ENCODE measurements around the gene SPIN1. TPM values are rescaled to one million over a fixed set of nuclear protein-coding genes. Genes with fewer than 3 reads are reported as not detected.

SPIN1 gene
- total RNA-seq, 2 donors from 2014 or later: 81.2 to 145 TPM

DNA sequence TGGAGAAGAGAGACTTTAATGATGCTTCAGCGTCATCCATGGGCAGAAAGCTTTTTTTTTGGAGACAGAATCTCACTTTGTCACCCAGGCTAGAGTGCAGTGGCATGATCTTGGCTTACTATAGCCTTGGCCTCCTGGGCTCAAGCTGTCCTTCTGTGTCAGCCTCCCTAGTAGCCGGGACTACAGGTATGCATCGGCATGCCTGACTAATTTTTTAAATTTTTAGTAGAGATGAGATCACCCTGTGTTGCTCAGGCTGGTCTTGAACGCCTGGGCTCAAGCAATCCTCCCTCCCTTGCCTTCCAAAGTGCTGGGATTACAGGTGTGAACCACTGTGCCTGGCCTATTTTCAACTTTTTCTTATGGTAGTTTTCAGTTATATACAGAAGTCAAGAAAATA, 23.2 kb downstream of the SPIN1 start:
- H3K27me3 ChIP-seq (replicated peaks; ENCODE audit: insufficient read depth): no peaks in the 10 kb centered on the region
- H3K9me3 ChIP-seq: peaks cover 12% of the 10 kb centered on the region
- TF ChIP-seq, protein P1, sequence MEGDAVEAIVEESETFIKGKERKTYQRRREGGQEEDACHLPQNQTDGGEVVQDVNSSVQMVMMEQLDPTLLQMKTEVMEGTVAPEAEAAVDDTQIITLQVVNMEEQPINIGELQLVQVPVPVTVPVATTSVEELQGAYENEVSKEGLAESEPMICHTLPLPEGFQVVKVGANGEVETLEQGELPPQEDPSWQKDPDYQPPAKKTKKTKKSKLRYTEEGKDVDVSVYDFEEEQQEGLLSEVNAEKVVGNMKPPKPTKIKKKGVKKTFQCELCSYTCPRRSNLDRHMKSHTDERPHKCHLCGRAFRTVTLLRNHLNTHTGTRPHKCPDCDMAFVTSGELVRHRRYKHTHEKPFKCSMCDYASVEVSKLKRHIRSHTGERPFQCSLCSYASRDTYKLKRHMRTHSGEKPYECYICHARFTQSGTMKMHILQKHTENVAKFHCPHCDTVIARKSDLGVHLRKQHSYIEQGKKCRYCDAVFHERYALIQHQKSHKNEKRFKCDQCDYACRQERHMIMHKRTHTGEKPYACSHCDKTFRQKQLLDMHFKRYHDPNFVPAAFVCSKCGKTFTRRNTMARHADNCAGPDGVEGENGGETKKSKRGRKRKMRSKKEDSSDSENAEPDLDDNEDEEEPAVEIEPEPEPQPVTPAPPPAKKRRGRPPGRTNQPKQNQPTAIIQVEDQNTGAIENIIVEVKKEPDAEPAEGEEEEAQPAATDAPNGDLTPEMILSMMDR (IDR thresholded peaks at IDR 0.05): no peak
- DNase-seq (ENCODE audit: low spot score) (no peak), ATAC-seq (ENCODE audit: insufficient number of reproducible peaks, low FRiP score, low read depth) (no peak)
- no peak overlapping the region for H3K4me3 ChIP-seq
- H3K4me1 ChIP-seq (ENCODE audit: control insufficient read depth in 1 of 2, low read depth in 2 of 2): no peaks in the 10 kb centered on the region
- no peaks in the 10 kb centered on the region for H3K36me3 ChIP-seq
- H3K27ac ChIP-seq: no peak overlapping the region

DNA sequence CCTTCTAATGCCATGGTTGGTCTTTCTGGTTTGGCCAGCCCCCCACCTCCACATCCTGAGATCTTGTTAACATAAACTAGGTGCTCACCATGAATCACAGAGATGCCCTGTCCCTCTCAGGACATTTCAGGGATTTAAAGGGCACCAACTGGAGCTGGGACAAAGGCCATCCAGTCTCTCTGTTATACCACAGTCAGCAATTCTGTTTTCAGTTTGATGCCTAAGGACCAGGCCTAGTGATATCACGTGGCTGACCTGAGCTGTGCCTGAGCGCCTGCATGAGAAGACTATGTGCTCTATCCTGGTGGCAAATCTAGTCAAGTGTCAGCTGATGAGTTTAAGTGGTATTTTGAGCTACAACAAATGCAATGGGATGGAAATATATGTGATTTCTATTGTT, 26.1 kb downstream of the SPIN1 start:
- Histone ChIP-seq H3K9me3 (peaks cover 21% of the 10 kb centered on the region), H3K27ac (no peak overlapping the region), H3K4me1 (ENCODE audit: control insufficient read depth in 1 of 2, low read depth in 2 of 2) (no peaks in the 10 kb centered on the region), H3K36me3 (peaks cover 3% of the 10 kb centered on the region), H3K4me3 (no peak overlapping the region), H3K27me3 (replicated peaks; ENCODE audit: insufficient read depth) (no peaks in the 10 kb centered on the region)
- no peak for DNase-seq (ENCODE audit: low spot score)
- TF ChIP-seq, protein P1 (IDR thresholded peaks at IDR 0.05): no peak
- ATAC-seq (ENCODE audit: insufficient number of reproducible peaks, low FRiP score, low read depth): no peak

DNA sequence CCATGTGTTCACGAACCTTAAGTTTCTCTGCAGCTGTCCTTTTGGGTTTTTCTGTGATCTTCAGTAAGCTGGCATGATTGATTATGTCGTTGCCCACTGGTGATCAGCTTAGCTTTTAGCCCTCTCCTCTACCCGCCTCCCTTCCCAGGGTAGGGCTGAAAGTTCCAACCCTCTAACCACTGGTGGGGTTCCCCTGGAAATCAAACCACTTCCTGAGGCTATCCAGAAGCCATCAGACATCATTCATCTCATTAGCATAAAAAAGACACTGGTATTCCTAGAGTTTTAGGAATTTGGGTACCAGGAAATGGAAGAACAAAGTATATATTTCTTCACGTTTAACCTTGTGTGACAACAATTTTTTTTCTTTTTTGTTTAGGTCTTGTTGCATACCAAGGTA, 29.8 kb downstream of the SPIN1 start:
- no peaks in the 10 kb centered on the region for H3K27me3 ChIP-seq (replicated peaks; ENCODE audit: insufficient read depth)
- no peak overlapping the region for H3K27ac ChIP-seq
- TF ChIP-seq, protein P1 (IDR thresholded peaks at IDR 0.05): no peak
- no peaks in the 10 kb centered on the region for H3K4me1 ChIP-seq (ENCODE audit: control insufficient read depth in 1 of 2, low read depth in 2 of 2)
- DNase-seq (ENCODE audit: low spot score) (no peak), ATAC-seq (ENCODE audit: insufficient number of reproducible peaks, low FRiP score, low read depth) (no peak)
- no peak overlapping the region for H3K4me3 ChIP-seq
- peaks cover 32% of the 10 kb centered on the region for H3K9me3 ChIP-seq
- peaks cover 3% of the 10 kb centered on the region for H3K36me3 ChIP-seq

DNA sequence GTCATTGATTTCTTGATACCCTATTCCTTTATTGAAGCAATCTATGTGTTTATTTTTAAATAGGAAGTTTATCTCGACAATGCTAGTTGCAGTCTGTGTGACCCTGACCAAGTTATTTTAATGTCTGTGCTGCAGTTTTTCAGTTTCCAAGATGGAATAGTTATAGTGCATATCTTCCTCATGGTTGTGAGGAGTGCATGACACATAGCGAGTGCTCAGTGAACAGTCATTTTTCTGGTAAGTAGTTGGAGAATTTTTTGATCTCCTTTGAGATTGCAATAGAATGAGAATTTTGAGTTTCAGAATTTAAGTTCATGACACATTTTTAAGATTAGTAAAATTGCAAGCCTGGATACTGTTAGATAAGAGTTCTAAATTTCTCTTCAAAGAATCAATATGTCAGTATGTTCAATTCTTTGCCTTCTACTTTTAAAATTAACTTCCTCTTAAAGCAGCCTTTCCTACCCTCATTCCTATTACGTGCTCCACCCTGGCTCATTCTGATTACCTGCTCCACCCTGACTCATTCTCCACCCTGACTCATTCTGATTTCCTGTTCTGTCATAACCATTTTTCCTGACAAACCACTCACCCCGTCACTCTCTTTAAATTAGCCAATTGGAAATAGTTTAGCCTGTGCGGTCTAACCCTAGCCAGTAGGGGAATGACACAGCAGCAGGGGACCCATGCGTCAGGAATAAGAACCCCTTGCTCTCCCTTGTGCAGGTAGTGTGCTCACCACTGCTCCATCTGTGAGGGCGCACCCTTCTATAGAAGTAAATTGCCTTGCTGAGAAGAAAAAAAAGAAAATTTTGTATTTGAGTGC, 30.7 kb downstream of the SPIN1 start:
- DNase-seq (ENCODE audit: low spot score) (no peak), ATAC-seq (ENCODE audit: insufficient number of reproducible peaks, low FRiP score, low read depth) (no peak)
- no peak overlapping the region for H3K4me3 ChIP-seq
- no peak overlapping the region for H3K27ac ChIP-seq
- H3K36me3 ChIP-seq: peaks cover 3% of the 10 kb centered on the region
- peaks cover 26% of the 10 kb centered on the region for H3K9me3 ChIP-seq
- no peaks in the 10 kb centered on the region for H3K4me1 ChIP-seq (ENCODE audit: control insufficient read depth in 1 of 2, low read depth in 2 of 2)
- H3K27me3 ChIP-seq (replicated peaks; ENCODE audit: insufficient read depth): no peaks in the 10 kb centered on the region
- TF ChIP-seq, protein P1 (IDR thresholded peaks at IDR 0.05): no peak

DNA sequence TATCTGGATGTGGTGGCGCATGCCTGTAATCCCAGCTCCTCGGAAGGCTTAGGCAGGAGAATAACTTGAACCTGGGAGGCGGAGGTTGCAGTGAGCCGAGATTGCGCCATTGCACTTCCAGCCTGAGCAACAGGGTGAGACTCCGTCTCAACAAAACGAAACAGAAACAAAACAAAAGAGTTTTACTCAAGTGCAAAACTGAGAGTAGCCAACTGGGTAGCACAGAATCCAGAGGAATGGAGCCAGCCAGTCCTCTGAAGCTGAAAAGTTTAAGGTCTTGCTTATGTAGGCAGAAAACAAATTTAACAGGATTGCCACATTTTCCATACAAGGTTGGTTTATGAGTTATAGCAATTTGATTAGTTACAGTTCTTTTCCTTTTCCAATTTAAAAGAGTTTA, 32.0 kb downstream of the SPIN1 start:
- TF ChIP-seq, protein P1 (IDR thresholded peaks at IDR 0.05): no peak
- Histone ChIP-seq H3K9me3 (peaks cover 20% of the 10 kb centered on the region), H3K4me3 (no peak overlapping the region), H3K27ac (no peak overlapping the region), H3K27me3 (replicated peaks; ENCODE audit: insufficient read depth) (no peaks in the 10 kb centered on the region), H3K4me1 (ENCODE audit: control insufficient read depth in 1 of 2, low read depth in 2 of 2) (no peaks in the 10 kb centered on the region), H3K36me3 (peaks cover 3% of the 10 kb centered on the region)
- DNase-seq (ENCODE audit: low spot score): no peak
- ATAC-seq (ENCODE audit: insufficient number of reproducible peaks, low FRiP score, low read depth): no peak
